ENCODE results near the gene CRELD1.

Gene CRELD1

DNA sequence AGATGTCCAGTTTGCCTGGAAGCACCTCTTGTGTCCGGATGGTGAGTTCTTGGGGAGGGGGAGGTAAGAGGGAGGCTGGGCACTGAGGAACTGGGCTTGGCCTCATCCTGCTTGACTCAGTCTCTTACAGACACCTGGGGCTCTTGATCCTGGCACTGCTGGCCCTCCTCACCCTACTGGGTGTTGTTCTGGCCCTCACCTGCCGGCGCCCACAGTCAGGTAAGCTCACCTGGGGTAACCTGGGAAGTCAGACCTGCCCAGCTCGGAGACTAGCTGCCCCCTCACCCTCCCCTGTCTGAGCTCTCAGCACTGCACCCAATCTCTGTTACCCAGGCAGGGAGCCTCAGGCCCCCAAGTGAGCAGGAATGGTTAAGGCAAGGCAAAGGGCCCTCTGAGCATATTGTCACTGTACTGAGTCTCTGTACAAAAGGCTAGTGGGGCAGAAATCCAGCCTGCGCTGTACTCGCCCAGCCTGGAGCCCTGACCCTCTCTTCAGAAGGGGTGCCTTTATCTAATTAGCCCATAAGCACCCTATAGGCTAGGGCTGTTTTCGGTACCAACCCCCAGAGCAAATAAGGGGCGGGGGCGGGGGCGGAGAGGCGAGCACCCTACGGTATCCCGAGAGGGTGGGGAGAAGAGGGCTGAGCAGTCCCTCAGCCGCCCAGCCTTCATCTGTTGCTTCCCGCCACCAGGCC lies 18.9 kb upstream of the CRELD1 start:
- TF ChIP-seq FOXP2 (optimal IDR thresholded peaks at IDR 0.05; ENCODE audit: borderline replicate concordance, extremely low read depth, extremely low read length, insufficient read depth), result no peak
- TF ChIP-seq TAF1 (IDR thresholded peaks at IDR 0.05; ENCODE audit: borderline replicate concordance, insufficient read depth, low read length), result no peak
- TF ChIP-seq, protein P1, sequence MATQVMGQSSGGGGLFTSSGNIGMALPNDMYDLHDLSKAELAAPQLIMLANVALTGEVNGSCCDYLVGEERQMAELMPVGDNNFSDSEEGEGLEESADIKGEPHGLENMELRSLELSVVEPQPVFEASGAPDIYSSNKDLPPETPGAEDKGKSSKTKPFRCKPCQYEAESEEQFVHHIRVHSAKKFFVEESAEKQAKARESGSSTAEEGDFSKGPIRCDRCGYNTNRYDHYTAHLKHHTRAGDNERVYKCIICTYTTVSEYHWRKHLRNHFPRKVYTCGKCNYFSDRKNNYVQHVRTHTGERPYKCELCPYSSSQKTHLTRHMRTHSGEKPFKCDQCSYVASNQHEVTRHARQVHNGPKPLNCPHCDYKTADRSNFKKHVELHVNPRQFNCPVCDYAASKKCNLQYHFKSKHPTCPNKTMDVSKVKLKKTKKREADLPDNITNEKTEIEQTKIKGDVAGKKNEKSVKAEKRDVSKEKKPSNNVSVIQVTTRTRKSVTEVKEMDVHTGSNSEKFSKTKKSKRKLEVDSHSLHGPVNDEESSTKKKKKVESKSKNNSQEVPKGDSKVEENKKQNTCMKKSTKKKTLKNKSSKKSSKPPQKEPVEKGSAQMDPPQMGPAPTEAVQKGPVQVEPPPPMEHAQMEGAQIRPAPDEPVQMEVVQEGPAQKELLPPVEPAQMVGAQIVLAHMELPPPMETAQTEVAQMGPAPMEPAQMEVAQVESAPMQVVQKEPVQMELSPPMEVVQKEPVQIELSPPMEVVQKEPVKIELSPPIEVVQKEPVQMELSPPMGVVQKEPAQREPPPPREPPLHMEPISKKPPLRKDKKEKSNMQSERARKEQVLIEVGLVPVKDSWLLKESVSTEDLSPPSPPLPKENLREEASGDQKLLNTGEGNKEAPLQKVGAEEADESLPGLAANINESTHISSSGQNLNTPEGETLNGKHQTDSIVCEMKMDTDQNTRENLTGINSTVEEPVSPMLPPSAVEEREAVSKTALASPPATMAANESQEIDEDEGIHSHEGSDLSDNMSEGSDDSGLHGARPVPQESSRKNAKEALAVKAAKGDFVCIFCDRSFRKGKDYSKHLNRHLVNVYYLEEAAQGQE (IDR thresholded peaks at IDR 0.05; ENCODE audit: insufficient read depth in 1 of 2, low read depth in 2 of 2, low read length in 2 of 2), result no peak
- TF ChIP-seq SIN3A (IDR thresholded peaks at IDR 0.05; ENCODE audit: borderline replicate concordance, insufficient read depth, low read length), result no peak
- TF ChIP-seq POLR2AphosphoS5 (IDR thresholded peaks at IDR 0.05; ENCODE audit: low read depth, low read length), result no peak

DNA sequence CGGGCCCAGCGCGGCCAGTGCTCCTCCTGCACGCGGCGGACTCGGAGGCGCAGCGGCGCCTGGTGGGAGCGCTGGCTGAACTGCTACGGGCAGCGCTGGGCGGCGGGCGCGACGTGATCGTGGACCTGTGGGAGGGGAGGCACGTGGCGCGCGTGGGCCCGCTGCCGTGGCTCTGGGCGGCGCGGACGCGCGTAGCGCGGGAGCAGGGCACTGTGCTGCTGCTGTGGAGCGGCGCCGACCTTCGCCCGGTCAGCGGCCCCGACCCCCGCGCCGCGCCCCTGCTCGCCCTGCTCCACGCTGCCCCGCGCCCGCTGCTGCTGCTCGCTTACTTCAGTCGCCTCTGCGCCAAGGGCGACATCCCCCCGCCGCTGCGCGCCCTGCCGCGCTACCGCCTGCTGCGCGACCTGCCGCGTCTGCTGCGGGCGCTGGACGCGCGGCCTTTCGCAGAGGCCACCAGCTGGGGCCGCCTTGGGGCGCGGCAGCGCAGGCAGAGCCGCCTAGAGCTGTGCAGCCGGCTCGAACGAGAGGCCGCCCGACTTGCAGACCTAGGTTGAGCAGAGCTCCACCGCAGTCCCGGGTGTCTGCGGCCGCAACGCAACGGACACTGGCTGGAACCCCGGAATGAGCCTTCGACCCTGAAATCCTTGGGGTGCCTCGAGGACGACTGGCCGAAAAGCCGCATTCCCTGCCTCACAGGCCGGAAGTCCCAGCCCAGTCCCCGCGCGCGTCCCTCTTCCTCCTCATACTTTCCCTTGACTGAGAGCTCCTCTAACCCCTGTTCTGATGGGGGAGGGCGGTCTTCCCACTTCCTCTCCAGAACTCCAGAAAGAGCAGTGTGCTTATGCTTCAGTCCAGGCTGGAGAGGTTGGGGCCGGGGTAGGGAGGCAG lies 18.1 kb upstream of the CRELD1 start:
- TF ChIP-seq SIN3A (IDR thresholded peaks at IDR 0.05; ENCODE audit: borderline replicate concordance, insufficient read depth, low read length) (no peak), FOXP2 (optimal IDR thresholded peaks at IDR 0.05; ENCODE audit: borderline replicate concordance, extremely low read depth, extremely low read length, insufficient read depth) (peak; percentile 23), TAF1 (IDR thresholded peaks at IDR 0.05; ENCODE audit: borderline replicate concordance, insufficient read depth, low read length) (no peak), POLR2AphosphoS5 (IDR thresholded peaks at IDR 0.05; ENCODE audit: low read depth, low read length) (peak; percentile 79)
- TF ChIP-seq, protein P1 (IDR thresholded peaks at IDR 0.05; ENCODE audit: insufficient read depth in 1 of 2, low read depth in 2 of 2, low read length in 2 of 2), result no peak

DNA sequence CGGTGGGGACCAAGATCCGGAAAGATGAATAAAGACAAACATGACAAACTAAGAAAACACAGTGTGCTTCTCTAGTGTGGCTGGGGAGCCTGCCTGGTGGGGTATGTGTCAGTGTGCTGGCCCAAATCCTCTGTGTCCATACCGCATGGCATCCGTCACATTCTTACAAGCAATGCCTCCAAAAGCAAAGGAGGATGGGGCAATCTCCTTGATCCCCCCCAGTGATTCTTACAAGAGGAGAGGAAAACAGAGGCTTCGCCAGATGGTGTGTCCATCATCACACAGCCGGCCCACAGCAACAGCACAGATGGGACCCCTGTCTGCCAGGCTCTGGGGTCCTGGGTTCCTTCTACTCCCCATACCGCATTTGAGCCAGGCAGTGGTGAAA lies 17.3 kb upstream of the CRELD1 start:
- TF ChIP-seq, protein P1 (IDR thresholded peaks at IDR 0.05; ENCODE audit: insufficient read depth in 1 of 2, low read depth in 2 of 2, low read length in 2 of 2), result no peak
- TF ChIP-seq SIN3A (IDR thresholded peaks at IDR 0.05; ENCODE audit: borderline replicate concordance, insufficient read depth, low read length) (no peak), FOXP2 (optimal IDR thresholded peaks at IDR 0.05; ENCODE audit: borderline replicate concordance, extremely low read depth, extremely low read length, insufficient read depth) (no peak), POLR2AphosphoS5 (IDR thresholded peaks at IDR 0.05; ENCODE audit: low read depth, low read length) (no peak), TAF1 (IDR thresholded peaks at IDR 0.05; ENCODE audit: borderline replicate concordance, insufficient read depth, low read length) (no peak)

- peak; percentile 15; the same call in 1 of the 2 replicates for TF ChIP-seq POLR2AphosphoS5 (IDR thresholded peaks at IDR 0.05; ENCODE audit: low read depth, low read length)
- TF ChIP-seq, protein P1 (IDR thresholded peaks at IDR 0.05; ENCODE audit: insufficient read depth in 1 of 2, low read depth in 2 of 2, low read length in 2 of 2), result no peak
- TF ChIP-seq FOXP2 (optimal IDR thresholded peaks at IDR 0.05; ENCODE audit: borderline replicate concordance, extremely low read depth, extremely low read length, insufficient read depth), result peak; percentile 17
Measured at GRCh38 chr3:9916734-9917680, 16.6 kb upstream of the CRELD1 start, which contains the start of gene IL17RC. Gene IL17RC, plus strand, starts transcription at chr3:9917098. Its CDS starts 218 bp downstream, at chr3:9917316.

Measured in PFSK-1 (cell line).